Astrocyte of the cerebellum (primary cell): ENCODE measurements around the gene SMYD4.

Experiments
- DNase-seq: peaks from one replicate; pipeline ENCODE4 v3.0.0-alpha.2; 2011; ENCODE audit warnings: low read depth
- H3K4me3 ChIP-seq: 2 replicates; pipeline ENCODE4 v1.5.1; 2011; ENCODE audit warnings: mild to moderate bottlenecking, low read depth, low read length, moderate library complexity
- CTCF ChIP-seq: IDR thresholded peaks from 2 replicates; pipeline ENCODE4 v1.5.1; 2012; ENCODE audit warnings: low read length, low read depth, moderate library complexity, mild to moderate bottlenecking; ENCODE audit errors: missing control alignments
- in situ Hi-C: cut with HindIII; loops from 2 replicates; pipeline ENCODE4 v1.10.0; 2017; ENCODE audit warnings: low sequenced_read_pairs

Gene SMYD4

GRCh38 chr17:1762901-1763898 lies 66.5 kb downstream of the SMYD4 start:
- peak; percentile 82 for DNase-seq
- peak overlapping the region; percentile 59 for H3K4me3 ChIP-seq
- no peak for TF ChIP-seq CTCF
- in situ Hi-C loops, result loop anchor here (10.0 kb wide), 1 partner anchor 48 kb away; the partner anchor contains the start of gene TLCD2

- DNase-seq, result no peak
- in situ Hi-C loops, result loop anchor here (10.0 kb wide), 1 partner anchor 48 kb away; the partner anchor contains the start of gene TLCD2
- peak overlapping the region; percentile 59 for H3K4me3 ChIP-seq
- no peak for TF ChIP-seq CTCF
Observed at GRCh38 chr17:1762233-1762900, 67.3 kb downstream of the SMYD4 start.

GRCh38 chr17:1759529-1759928 lies 70.2 kb downstream of the SMYD4 start:
- in situ Hi-C loops, result no loop called here
- DNase-seq, result no peak
- no peak overlapping the region for H3K4me3 ChIP-seq
- TF ChIP-seq CTCF, result no peak

GRCh38 chr17:1758807-1759206 lies 70.9 kb downstream of the SMYD4 start:
- in situ Hi-C loops, result no loop called here
- TF ChIP-seq CTCF, result no peak
- H3K4me3 ChIP-seq, result no peak overlapping the region
- no peak for DNase-seq

- TF ChIP-seq CTCF, result no peak
- no peak overlapping the region for H3K4me3 ChIP-seq
- in situ Hi-C loops, result no loop called here
- DNase-seq, result no peak
Observed at GRCh38 chr17:1755827-1756262, 73.9 kb downstream of the SMYD4 start.

- no peak for TF ChIP-seq CTCF
- no peak overlapping the region for H3K4me3 ChIP-seq
- no peak for DNase-seq
- in situ Hi-C loops, result no loop called here
Observed at GRCh38 chr17:1755252-1755826, 74.4 kb downstream of the SMYD4 start.
